ENCODE data around the gene THSD4. TPM values are rescaled to one million over a fixed set of nuclear protein-coding genes. Genes with fewer than 3 reads are reported as not detected.

THSD4 gene
- total and polyA plus RNA-seq, 7 donors: 1.4 to 7.8 (median 2.2) TPM

GRCh38 chr15:71359246-71359645 lies 244.0 kb downstream of the THSD4 start:
- intact Hi-C loops (cut with DNase I): no loop called here
- TF ChIP-seq CTCF (IDR thresholded peaks at IDR 0.05) (no peak), POLR2A (IDR thresholded peaks at IDR 0.05) (no peak), EP300 (IDR thresholded peaks at IDR 0.05) (no peak), POLR2AphosphoS5 (IDR thresholded peaks at IDR 0.05) (no peak)
- no peak overlapping the region for H3K27ac ChIP-seq
- H3K9me3 ChIP-seq: no peaks in the 10 kb centered on the region
- WGBS, 2 donors: 73 to 92% methylated on average over 7 of the region's 7 CpGs
- DNase-seq: no peak
- no peaks in the 10 kb centered on the region for H3K27me3 ChIP-seq
- H3K36me3 ChIP-seq: no peaks in the 10 kb centered on the region
- H3K4me3 ChIP-seq: no peak overlapping the region
- H3K4me1 ChIP-seq: peaks cover 0 to 7% (median 3%) of the 10 kb centered on the region in 4 donors

- H3K27me3 ChIP-seq: no peaks in the 10 kb centered on the region
- H3K36me3 ChIP-seq: no peaks in the 10 kb centered on the region
- no peaks in the 10 kb centered on the region for H3K9me3 ChIP-seq
- no peak overlapping the region for H3K27ac ChIP-seq
- H3K4me1 ChIP-seq: peaks cover 0 to under 1% (median 0%) of the 10 kb centered on the region in 4 donors
- WGBS, 2 donors: 87 to 96% methylated on average over 8 of the region's 8 CpGs
- no peak for DNase-seq
- TF ChIP-seq POLR2AphosphoS5 (IDR thresholded peaks at IDR 0.05) (no peak), CTCF (IDR thresholded peaks at IDR 0.05) (no peak), EP300 (IDR thresholded peaks at IDR 0.05) (no peak), POLR2A (IDR thresholded peaks at IDR 0.05) (no peak)
- intact Hi-C loops (cut with DNase I): no loop called here
- H3K4me3 ChIP-seq: no peak overlapping the region
These were observed 247.3 kb downstream of the THSD4 start for GRCh38 chr15:71362556-71362955.

- no peak overlapping the region for H3K4me3 ChIP-seq
- TF ChIP-seq CTCF (IDR thresholded peaks at IDR 0.05) (no peak), POLR2AphosphoS5 (IDR thresholded peaks at IDR 0.05) (no peak), POLR2A (IDR thresholded peaks at IDR 0.05) (no peak), EP300 (IDR thresholded peaks at IDR 0.05) (no peak)
- H3K27me3 ChIP-seq: no peaks in the 10 kb centered on the region
- 54 to 76% methylated on average over 11 of the region's 11 CpGs for WGBS, 2 donors
- no peak for DNase-seq
- H3K27ac ChIP-seq: no peak overlapping the region
- H3K4me1 ChIP-seq: no peaks in the 10 kb centered on the region
- H3K9me3 ChIP-seq: no peaks in the 10 kb centered on the region
- H3K36me3 ChIP-seq: no peaks in the 10 kb centered on the region
- intact Hi-C loops (cut with DNase I): no loop called here
These were observed 248.0 kb downstream of the THSD4 start for GRCh38 chr15:71362987-71363968.

- Histone ChIP-seq H3K4me1 (no peaks in the 10 kb centered on the region), H3K36me3 (no peaks in the 10 kb centered on the region), H3K4me3 (no peak overlapping the region), H3K9me3 (no peaks in the 10 kb centered on the region), H3K27ac (no peak overlapping the region), H3K27me3 (no peaks in the 10 kb centered on the region)
- 48 to 78% methylated on average over 5 of the region's 5 CpGs for WGBS, 2 donors
- intact Hi-C loops (cut with DNase I): no loop called here
- DNase-seq: no peak
- TF ChIP-seq EP300 (IDR thresholded peaks at IDR 0.05) (no peak), CTCF (IDR thresholded peaks at IDR 0.05) (no peak), POLR2AphosphoS5 (IDR thresholded peaks at IDR 0.05) (no peak), POLR2A (IDR thresholded peaks at IDR 0.05) (no peak)
These were observed 248.9 kb downstream of the THSD4 start for GRCh38 chr15:71364117-71364584.

Measured in sigmoid colon (tissue), 7 donors.